Stimulated activated naive CD8-positive, alpha-beta T cell treated with anti-CD3 and anti-CD28 coated beads, Interleukin-15, Interleukin-2, amounts not matched to agents 100 U/mL and 50 U/mL, for 24 hours (primary cell): Measurements from ENCODE around the gene TLL2.

Source experiments
- ATAC-seq: fragments of 150-1000 bp; cut with Tn5 transposase; one replicate; pipeline ENCODE4 v1.10.0; 2021
- DNase-seq: peaks from one replicate; pipeline ENCODE4 v3.0.0; 2021

TLL2 gene

GRCh38 chr10:96463562-96463961, 50.2 kb downstream of the TLL2 start:
- no peak for DNase-seq
- ATAC-seq, result no peak

GRCh38 chr10:96462606-96463151, 51.0 kb downstream of the TLL2 start:
- DNase-seq (no peak), ATAC-seq (no peak)

GRCh38 chr10:96460316-96460715, 53.4 kb downstream of the TLL2 start:
- no peak for ATAC-seq
- no peak for DNase-seq

GRCh38 chr10:96457341-96457740, 56.4 kb downstream of the TLL2 start:
- ATAC-seq, result no peak

GRCh38 chr10:96456296-96456840, 57.4 kb downstream of the TLL2 start:
- DNase-seq (no peak), ATAC-seq (no peak)

More at GRCh38 chr10:96457341-96457740, 56.4 kb downstream of the TLL2 start:
- DNase-seq, result no peak

GRCh38 chr10:96453856-96454583, 59.7 kb downstream of the TLL2 start:
- DNase-seq (no peak), ATAC-seq (no peak)

GRCh38 chr10:96452494-96453153, 61.1 kb downstream of the TLL2 start:
- ATAC-seq (no peak), DNase-seq (no peak)

GRCh38 chr10:96450529-96451207, 63.1 kb downstream of the TLL2 start:
- no peak for ATAC-seq
- DNase-seq, result no peak

- DNase-seq, result no peak
- ATAC-seq, result no peak
Observed at GRCh38 chr10:96448558-96448957, 65.2 kb downstream of the TLL2 start.

GRCh38 chr10:96448021-96448457, 65.7 kb downstream of the TLL2 start:
- DNase-seq (no peak), ATAC-seq (peak; percentile 32)

- DNase-seq, result no peak
- no peak for ATAC-seq
Observed at GRCh38 chr10:96446966-96447596, 66.6 kb downstream of the TLL2 start.

- no peak for DNase-seq
- no peak for ATAC-seq
Observed at GRCh38 chr10:96441987-96442643, 71.6 kb downstream of the TLL2 start.

- DNase-seq, result no peak
- ATAC-seq, result no peak
Observed at GRCh38 chr10:96441322-96441885, 72.3 kb downstream of the TLL2 start.

GRCh38 chr10:96440361-96441292, 73.1 kb downstream of the TLL2 start:
- no peak for ATAC-seq

GRCh38 chr10:96439725-96440124, 74.0 kb downstream of the TLL2 start:
- DNase-seq, result no peak
- ATAC-seq, result no peak

More at GRCh38 chr10:96440361-96441292, 73.1 kb downstream of the TLL2 start:
- DNase-seq, result no peak

- ATAC-seq (no peak), DNase-seq (no peak)
Observed at GRCh38 chr10:96436035-96436434, 77.7 kb downstream of the TLL2 start.

GRCh38 chr10:96431211-96431970, 82.3 kb downstream of the TLL2 start:
- ATAC-seq, result no peak

GRCh38 chr10:96427291-96427690, 86.4 kb downstream of the TLL2 start:
- ATAC-seq, result no peak
- DNase-seq, result no peak

More at GRCh38 chr10:96431211-96431970, 82.3 kb downstream of the TLL2 start:
- DNase-seq, result no peak

GRCh38 chr10:96422525-96422924, 91.2 kb downstream of the TLL2 start:
- ATAC-seq, result no peak
- no peak for DNase-seq
